Left lung (tissue), 14 donors: ENCODE results near the gene UGT2B17. TPM values are rescaled to one million over a fixed set of nuclear protein-coding genes. Genes with fewer than 3 reads are reported as not detected.
"Not testable (repeated sequence)": the region's sequence is repeated elsewhere in the genome, so short reads cannot be mapped to it uniquely, and the experiment has no call there.

Experiments
- ATAC-seq: fragments of 200-7000 bp; cut with Tn5 transposase; one replicate; pipeline ENCODE4 v1.9.1; 2020; ENCODE audit warnings: moderate library complexity
- DNase-seq, 4 donors: peaks; one replicate each; pipeline ENCODE4 v3.0.0-alpha.2; 2013 to 2020
- H3K27ac ChIP-seq, 2 donors: fragments of 200-600 bp; sonication (generic) in 1 of 2; one replicate each; pipeline versions ENCODE4 v1.5.0 to v1.8.0; 2020 to 2021
- H3K27me3 ChIP-seq, 2 donors: fragments of 200-600 bp; sonication (generic) in 1 of 2; one replicate each; pipeline versions ENCODE4 v1.5.0 to v1.8.0; 2020 to 2021
- H3K36me3 ChIP-seq, 2 donors: fragments of 200-600 bp; sonication (generic) in 1 of 2; one replicate each; pipeline versions ENCODE4 v1.5.0 to v1.8.0; 2020 to 2021
- H3K4me1 ChIP-seq, 2 donors: fragments of 200-600 bp; one replicate each; pipeline ENCODE4 v1.8.0; 2021
- H3K4me3 ChIP-seq, 2 donors: fragments of 200-600 bp; sonication (generic) in 1 of 2; one replicate each; pipeline versions ENCODE4 v1.5.0 to v1.8.0; 2020 to 2021; ENCODE audit warnings: mild to moderate bottlenecking in 1 of 2
- H3K9me3 ChIP-seq, 2 donors: fragments of 200-600 bp; sonication (generic) in 1 of 2; one replicate each; pipeline versions ENCODE4 v1.5.0 to v1.8.0; 2020 to 2021
- intact Hi-C, 2 donors: fragments of 100-400 bp; cut with DNase I; formaldehyde crosslinking; loops; one replicate each; pipeline versions ENCODE4 v1.11.2 to v1.14.2; 2022
- long read RNA-seq, 12 donors: library from polyadenylated mRNA in 2 of 12; unstranded in 2 of 12; transcript quantifications; one replicate each; pipeline ENCODE4 v2.0.0 and lab custom pipeline, GENCODE V29; 2019 to 2026
- polyA plus RNA-seq, 6 donors: library from polyadenylated mRNA; unstranded; fragments of 120-200 nt; gene quantifications; one replicate each; pipeline ENCODE4 v1.2.1, GENCODE V29; 2013; ENCODE audit not compliant: insufficient read length in 6 of 6
- total RNA-seq, 2 donors: library from RNA; stranded (reverse); fragmentation: NEBNext Ultra II Directional; extraction: Animal tissue kit (Norgen Biotek cat#: 25700); gene quantifications; one replicate each; pipeline ENCODE4 v1.2.1, GENCODE V29; 2021
- TF ChIP-seq, protein P1 (sequence below), 2 donors: fragments of 200-600 bp; sonication (generic) in 1 of 2; IDR thresholded peaks; one replicate each; pipeline versions ENCODE4 v1.5.0 to v1.8.0; 2021; ENCODE audit warnings: antibody characterized with exemption in 2 of 2
- donor health status: DM: no; HTN: yes; CAD: no.
- donor health status: DM: no; HTN: no; CAD: no.

Gene UGT2B17
- total RNA-seq (under 1 TPM in 1 of 2 donors, not detected in 1; 0.13 TPM), polyA plus RNA-seq (1 to 10 TPM in 2 of 6 donors, under 1 TPM in 2, not detected in 2; 0.24 to 2.7 (median 1.0) TPM)
- long read RNA-seq, donor 1, partial matches to known transcripts, result 0 of 1 reads
- long read RNA-seq, donor 1, other reads (novel, unspliced or antisense), result 0 of 1 reads
- long read RNA-seq, donor 2, partial matches to known transcripts, result 0 of 1 reads
- long read RNA-seq, donor 2, other reads (novel, unspliced or antisense), result 0 of 1 reads
- long read RNA-seq, donor 3, result 0 reads
- long read RNA-seq, donor 4, result 0 reads
- long read RNA-seq, donor 5, partial matches to known transcripts, result 0 of 1 reads
- long read RNA-seq, donor 5, other reads (novel, unspliced or antisense), result 0 of 1 reads
- long read RNA-seq, donor 6, result 0 reads
- long read RNA-seq, donor 7, result 0 reads
- long read RNA-seq, donor 8, result 0 reads
- long read RNA-seq, donor 9, result 0 reads
- long read RNA-seq, donor 10, partial matches to known transcripts, result 0 of 1 reads
- long read RNA-seq, donor 10, other reads (novel, unspliced or antisense), result 1 of 1 reads
- long read RNA-seq, donor 11, result 0 reads
- long read RNA-seq, donor 12, result 0 reads

DNA sequence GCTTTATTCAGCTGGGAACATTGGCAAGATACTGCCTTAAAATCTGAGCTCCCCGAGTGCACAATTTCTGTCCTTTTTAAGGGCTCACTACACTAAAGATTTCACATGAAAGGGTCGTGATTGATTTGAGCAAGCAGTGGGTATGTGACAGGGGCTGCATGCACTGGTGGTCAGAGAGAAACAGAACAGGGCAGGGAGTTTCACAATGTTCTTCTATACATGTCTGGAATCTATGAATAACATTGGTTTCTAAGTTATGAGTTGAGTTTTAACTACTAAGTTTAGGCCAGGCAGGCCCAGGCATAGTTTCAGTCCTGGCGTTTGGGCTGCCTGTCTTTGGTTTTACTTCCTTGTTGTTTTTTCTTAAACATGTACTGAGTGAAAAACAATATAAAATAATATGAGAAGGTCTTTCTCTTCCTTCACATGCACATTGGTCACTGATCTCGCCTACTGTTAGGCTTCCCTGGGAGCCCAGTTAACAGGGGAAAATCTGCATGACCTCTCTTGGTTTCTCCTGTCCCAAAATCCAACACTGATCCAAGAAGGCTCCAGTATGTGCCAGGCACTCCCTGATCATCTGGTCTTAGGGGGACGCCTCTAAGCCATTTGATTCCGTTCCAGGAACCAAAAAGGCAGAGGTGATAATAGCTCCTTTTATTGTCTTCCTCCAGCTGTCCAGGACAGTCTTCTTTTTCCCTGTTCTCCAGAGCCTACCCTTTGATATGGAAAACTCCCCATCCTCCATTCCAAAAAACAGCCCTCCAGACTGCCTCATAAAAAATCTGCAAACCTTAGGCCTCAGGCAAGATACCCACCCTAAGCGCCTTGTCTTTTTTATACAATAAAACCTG is at the start of gene UGT2B17:
Gene UGT2B17, minus strand, starts transcription at position 51 of the 854 bp plus-strand sequence. CDS start 7,838 bp downstream, outside the sequence.
- H3K4me1 ChIP-seq, result no peaks in the 10 kb centered on the region
- H3K27ac ChIP-seq, result no peak within 1 kb of the TSS
- H3K36me3 ChIP-seq, result no peaks in the 10 kb centered on the region
- intact Hi-C loops, result no loop called here
- peaks cover 0 to 2% of the 10 kb centered on the region in 2 donors for H3K9me3 ChIP-seq
- TF ChIP-seq, protein P1, sequence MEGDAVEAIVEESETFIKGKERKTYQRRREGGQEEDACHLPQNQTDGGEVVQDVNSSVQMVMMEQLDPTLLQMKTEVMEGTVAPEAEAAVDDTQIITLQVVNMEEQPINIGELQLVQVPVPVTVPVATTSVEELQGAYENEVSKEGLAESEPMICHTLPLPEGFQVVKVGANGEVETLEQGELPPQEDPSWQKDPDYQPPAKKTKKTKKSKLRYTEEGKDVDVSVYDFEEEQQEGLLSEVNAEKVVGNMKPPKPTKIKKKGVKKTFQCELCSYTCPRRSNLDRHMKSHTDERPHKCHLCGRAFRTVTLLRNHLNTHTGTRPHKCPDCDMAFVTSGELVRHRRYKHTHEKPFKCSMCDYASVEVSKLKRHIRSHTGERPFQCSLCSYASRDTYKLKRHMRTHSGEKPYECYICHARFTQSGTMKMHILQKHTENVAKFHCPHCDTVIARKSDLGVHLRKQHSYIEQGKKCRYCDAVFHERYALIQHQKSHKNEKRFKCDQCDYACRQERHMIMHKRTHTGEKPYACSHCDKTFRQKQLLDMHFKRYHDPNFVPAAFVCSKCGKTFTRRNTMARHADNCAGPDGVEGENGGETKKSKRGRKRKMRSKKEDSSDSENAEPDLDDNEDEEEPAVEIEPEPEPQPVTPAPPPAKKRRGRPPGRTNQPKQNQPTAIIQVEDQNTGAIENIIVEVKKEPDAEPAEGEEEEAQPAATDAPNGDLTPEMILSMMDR (IDR thresholded peaks at IDR 0.05), result no peak
- no peaks in the 10 kb centered on the region for H3K27me3 ChIP-seq
- ATAC-seq (no peak), DNase-seq (no peak)
- no peak within 1 kb of the TSS for H3K4me3 ChIP-seq

DNA sequence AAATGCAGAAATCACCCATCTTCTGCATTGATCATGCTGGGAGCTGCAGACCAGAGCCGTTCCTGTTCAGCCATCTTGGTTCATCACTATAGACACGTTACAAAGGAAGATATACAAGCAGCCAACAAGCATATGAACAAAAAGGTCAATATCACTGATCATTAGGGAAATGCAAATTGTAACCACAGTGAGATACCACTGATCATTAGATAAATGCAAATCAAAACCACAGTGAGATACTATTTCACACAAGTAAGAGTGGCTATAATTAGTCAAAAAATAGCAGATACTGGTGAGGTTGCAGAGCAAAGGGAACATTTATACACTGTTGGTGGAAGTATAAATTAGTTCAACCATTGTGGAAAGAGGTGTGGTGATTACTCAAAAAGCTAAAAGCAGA is 46.6 kb upstream of the UGT2B17 start:
- H3K27me3 ChIP-seq, H3K4me1 ChIP-seq, H3K36me3 ChIP-seq, H3K4me3 ChIP-seq, ATAC-seq, intact Hi-C loops, H3K27ac ChIP-seq, H3K9me3 ChIP-seq, DNase-seq: not testable (repeated sequence)

DNA sequence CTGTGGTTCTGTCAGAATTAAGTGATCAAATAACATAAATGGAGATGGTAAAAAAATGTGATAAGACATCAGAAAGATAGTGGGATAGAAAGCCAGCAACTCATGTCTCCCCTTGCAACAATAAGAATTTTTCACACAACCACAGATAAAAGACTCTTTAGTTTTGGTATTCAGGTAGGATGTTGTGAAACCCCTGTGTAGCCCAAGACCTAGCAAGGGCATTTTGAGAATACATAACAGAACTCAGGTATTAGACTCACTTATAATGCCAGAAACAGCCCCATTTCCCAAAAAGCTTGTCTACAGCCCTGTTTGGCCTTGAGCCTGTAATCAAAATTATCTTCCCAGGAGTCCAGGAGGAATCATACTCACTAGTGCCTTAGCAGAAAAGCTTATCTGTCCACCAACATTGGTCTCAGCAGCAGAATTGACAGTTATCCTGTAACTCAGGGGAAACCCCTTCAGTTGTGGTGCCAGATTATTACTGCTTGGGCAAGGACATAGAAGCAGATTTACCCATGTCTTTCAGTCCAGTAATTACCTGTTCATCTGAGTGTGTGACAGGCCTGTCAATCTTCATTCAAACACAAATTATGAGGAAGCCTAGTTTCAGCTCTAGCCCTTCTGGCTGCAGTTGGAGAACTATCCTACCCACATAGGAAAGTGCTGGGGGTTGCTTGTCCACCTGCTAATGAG is 41.0 kb upstream of the UGT2B17 start:
- Histone ChIP-seq H3K9me3 (no peaks in the 10 kb centered on the region), H3K27me3 (no peaks in the 10 kb centered on the region), H3K4me1 (no peaks in the 10 kb centered on the region), H3K27ac (no peak overlapping the region), H3K4me3 (no peak overlapping the region), H3K36me3 (no peaks in the 10 kb centered on the region)
- DNase-seq (no peak), ATAC-seq (no peak)
- TF ChIP-seq, protein P1 (IDR thresholded peaks at IDR 0.05), result no peak
- intact Hi-C loops, result no loop called here

DNA sequence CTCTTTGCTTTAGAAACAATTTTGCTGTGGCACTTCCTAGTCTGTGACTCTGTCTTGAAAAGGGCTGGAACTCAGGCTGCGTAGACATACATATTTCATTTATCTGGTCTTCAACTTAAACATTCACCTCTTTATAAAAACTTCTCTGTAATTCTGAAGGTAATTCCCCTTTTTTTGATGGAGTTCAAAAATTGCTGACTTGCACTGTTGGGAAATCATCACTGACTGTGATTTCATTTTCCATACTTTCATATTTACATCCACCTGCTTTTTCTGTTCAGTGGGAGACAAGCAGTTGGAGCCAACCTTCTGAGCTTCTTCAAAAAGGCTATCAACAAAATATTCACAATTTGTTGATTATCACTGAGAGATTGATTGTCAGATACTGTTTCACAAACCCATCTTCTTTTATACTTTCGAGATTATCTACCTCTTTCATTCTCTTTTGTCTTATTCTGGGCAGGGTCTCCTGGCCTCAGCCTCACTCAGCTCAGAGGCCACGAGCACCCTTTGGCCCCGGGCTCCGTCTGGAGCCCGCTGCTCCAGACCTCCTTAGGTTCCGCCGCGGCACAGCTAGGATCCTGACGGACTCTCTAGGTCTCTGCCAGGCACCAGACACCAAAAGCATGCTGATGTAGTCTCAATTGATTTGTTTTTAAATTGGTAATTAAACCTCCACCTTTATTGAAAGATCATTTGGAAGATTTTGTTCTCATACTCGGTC is 39.7 kb upstream of the UGT2B17 start:
- TF ChIP-seq, protein P1 (IDR thresholded peaks at IDR 0.05), result no peak
- Histone ChIP-seq H3K4me3 (no peak overlapping the region), H3K27ac (no peak overlapping the region), H3K4me1 (no peaks in the 10 kb centered on the region), H3K36me3 (no peaks in the 10 kb centered on the region), H3K9me3 (no peaks in the 10 kb centered on the region), H3K27me3 (no peaks in the 10 kb centered on the region)
- intact Hi-C loops, result no loop called here
- ATAC-seq (no peak), DNase-seq (no peak)

DNA sequence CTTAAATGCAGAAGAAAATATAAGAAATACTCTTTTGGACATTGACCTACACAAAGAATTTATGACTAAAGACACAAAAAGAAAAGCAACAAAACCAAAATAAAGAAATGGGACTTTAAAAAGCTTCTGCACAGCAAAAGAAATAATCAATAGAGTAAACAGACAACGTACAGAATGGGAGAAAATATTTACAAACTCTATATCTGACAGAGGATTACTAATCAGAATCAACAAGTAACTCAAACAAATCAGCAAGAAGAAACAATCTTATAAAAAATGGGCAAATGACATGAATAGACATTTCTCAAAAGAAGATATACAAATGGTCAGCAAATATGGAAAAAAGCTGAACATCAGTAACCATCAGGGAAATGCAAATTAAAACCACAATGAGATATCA is 37.6 kb upstream of the UGT2B17 start:
- no peaks in the 10 kb centered on the region for H3K36me3 ChIP-seq
- ATAC-seq (no peak), DNase-seq (no peak)
- H3K27ac ChIP-seq, result no peak overlapping the region
- no peaks in the 10 kb centered on the region for H3K9me3 ChIP-seq
- H3K4me3 ChIP-seq, result no peak overlapping the region
- TF ChIP-seq, protein P1 (IDR thresholded peaks at IDR 0.05), result no peak
- no peaks in the 10 kb centered on the region for H3K27me3 ChIP-seq
- intact Hi-C loops, result no loop called here
- H3K4me1 ChIP-seq, result no peaks in the 10 kb centered on the region
